C4-2B (cell line): ENCODE data around the gene CD180.

ENCODE experiments used
- H3K27ac ChIP-seq: fragments of 450-650 bp; 2 replicates; pipeline ENCODE4 v1.5.1; 2017
- CTCF ChIP-seq: fragments of 450-650 bp; conservative IDR thresholded peaks from 2 replicates; pipeline ENCODE4 v1.5.1; 2017; ENCODE audit warnings: mild to moderate bottlenecking
- ZFX ChIP-seq: fragments of 450-650 bp; IDR thresholded peaks from 2 replicates; pipeline ENCODE4 v1.6.1; 2017

CD180 gene

DNA sequence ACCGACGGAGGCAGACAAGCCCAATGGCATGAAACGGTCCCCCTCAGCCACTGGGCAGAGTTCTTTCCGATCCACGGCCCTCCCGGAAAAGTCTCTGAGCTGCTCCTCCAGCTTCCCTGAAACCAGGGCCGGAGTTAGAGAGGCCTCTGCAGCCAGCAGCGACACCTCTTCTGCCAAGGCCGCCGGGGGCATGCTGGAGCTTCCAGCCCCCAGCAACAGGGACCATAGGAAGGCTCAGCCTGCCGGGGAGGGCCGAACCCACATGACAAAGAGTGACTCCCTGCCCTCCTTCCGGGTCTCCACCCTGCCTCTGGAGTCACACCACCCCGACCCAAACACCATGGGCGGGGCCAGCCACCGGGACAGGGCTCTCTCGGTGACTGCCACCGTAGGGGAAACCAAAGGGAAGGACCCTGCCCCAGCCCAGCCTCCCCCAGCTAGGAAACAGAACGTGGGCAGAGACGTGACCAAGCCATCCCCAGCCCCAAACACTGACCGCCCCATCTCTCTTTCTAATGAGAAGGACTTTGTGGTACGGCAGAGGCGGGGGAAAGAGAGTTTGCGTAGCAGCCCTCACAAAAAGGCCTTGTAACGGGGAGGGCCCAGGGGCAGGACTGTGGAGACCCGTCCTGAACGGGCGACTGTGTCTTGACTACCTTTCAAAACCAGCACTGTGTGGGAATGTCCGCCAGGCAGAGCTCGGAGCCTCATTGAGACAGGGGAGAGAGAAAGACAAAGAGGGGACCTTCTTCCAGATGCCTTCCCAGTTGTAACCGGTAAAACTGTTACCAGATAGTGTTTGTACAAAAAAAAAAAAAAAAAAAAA, 29.9 kb downstream of the CD180 start:
- TF ChIP-seq CTCF: peak; percentile 18; the same call in 1 of the 2 replicates
- no peak for TF ChIP-seq ZFX
- no peak overlapping the region for H3K27ac ChIP-seq

DNA sequence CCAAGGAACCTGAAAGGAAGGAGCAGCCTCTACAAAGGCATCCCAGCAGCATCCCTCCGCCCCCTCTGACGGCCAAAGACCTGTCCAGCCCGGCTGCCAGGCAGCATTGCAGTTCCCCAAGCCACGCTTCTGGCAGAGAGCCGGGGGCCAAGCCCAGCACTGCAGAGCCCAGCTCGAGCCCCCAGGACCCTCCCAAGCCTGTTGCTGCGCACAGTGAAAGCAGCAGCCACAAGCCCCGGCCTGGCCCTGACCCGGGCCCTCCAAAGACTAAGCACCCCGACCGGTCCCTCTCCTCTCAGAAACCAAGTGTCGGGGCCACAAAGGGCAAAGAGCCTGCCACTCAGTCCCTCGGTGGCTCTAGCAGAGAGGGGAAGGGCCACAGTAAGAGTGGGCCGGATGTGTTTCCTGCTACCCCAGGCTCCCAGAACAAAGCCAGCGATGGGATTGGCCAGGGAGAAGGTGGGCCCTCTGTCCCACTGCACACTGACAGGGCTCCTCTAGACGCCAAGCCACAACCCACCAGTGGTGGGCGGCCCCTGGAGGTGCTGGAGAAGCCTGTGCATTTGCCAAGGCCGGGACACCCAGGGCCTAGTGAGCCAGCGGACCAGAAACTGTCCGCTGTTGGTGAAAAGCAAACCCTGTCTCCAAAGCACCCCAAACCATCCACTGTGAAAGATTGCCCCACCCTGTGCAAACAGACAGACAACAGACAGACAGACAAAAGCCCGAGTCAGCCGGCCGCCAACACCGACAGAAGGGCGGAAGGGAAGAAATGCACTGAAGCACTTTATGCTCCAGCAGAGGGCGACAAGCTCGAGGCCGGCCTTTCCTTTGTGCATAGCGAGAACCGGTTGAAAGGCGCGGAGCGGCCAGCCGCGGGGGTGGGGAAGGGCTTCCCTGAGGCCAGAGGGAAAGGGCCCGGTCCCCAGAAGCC, 30.8 kb downstream of the CD180 start:
- H3K27ac ChIP-seq: no peak overlapping the region
- TF ChIP-seq ZFX (no peak), CTCF (peak; percentile 35)

- H3K27ac ChIP-seq: no peak overlapping the region
- TF ChIP-seq ZFX: no peak
- TF ChIP-seq CTCF: no peak
These were observed 31.6 kb downstream of the CD180 start for GRCh38 chr5:67164856-67165525.

- no peak overlapping the region for H3K27ac ChIP-seq
- TF ChIP-seq CTCF (no peak), ZFX (no peak)
These were observed 32.6 kb downstream of the CD180 start for GRCh38 chr5:67163863-67164595.

DNA sequence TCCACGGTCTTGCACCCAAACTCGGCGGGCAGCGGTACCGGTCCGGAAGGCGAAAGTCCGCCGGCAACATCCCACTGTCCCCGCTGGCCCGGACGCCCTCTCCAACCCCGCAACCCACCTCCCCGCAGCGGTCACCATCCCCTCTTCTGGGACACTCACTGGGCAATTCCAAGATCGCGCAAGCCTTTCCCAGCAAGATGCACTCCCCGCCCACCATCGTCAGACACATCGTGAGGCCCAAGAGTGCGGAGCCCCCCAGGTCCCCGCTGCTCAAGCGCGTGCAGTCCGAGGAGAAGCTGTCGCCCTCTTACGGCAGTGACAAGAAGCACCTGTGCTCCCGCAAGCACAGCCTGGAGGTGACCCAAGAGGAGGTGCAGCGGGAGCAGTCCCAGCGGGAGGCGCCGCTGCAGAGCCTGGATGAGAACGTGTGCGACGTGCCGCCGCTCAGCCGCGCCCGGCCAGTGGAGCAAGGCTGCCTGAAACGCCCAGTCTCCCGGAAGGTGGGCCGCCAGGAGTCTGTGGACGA, 33.3 kb downstream of the CD180 start:
- TF ChIP-seq CTCF (no peak), ZFX (no peak)
- no peak overlapping the region for H3K27ac ChIP-seq

GRCh38 chr5:67161767-67162166, 34.8 kb downstream of the CD180 start:
- TF ChIP-seq CTCF (no peak), ZFX (no peak)

More at GRCh38 chr5:67161767-67162166, 34.8 kb downstream of the CD180 start:
- H3K27ac ChIP-seq: no peak overlapping the region
